HAP-1 (cell line): ENCODE results near the gene OPRM1.

Experiments used
- DNase-seq, 2 experiments: peaks; one replicate each; pipeline ENCODE4 v3.0.0-alpha.2; 2016 to 2020; ENCODE audit warnings: low spot score in 2 of 2
- H3K27me3 ChIP-seq: fragments of 250-450 bp; sonication (Bioruptor Pico); 2 replicates; pipeline ENCODE4 v1.5.1; 2020; ENCODE audit warnings: low read depth, mild to moderate bottlenecking, moderate library complexity
- H3K36me3 ChIP-seq: fragments of 250-450 bp; sonication (Bioruptor Pico); replicated peaks from 2 replicates; pipeline ENCODE4 v1.5.1; 2020; ENCODE audit warnings: mild to moderate bottlenecking
- H3K4me1 ChIP-seq: fragments of 250-450 bp; sonication (Bioruptor Pico); 2 replicates; pipeline ENCODE4 v1.5.1; 2020; ENCODE audit warnings: mild to moderate bottlenecking
- H3K4me3 ChIP-seq: fragments of 250-450 bp; sonication (Bioruptor Pico); 2 replicates; pipeline ENCODE4 v1.5.1; 2020; ENCODE audit warnings: mild to moderate bottlenecking, moderate library complexity
- H3K9me3 ChIP-seq: fragments of 250-450 bp; sonication (Bioruptor Pico); 2 replicates; pipeline ENCODE4 v1.5.1; 2020; ENCODE audit warnings: mild to moderate bottlenecking, moderate library complexity
- in situ Hi-C: fragments of 300-500 bp; cut with MboI; formaldehyde crosslinking; loops from 3 replicates; pipeline ENCODE4 v1.14.3; 2020; ENCODE audit warnings: low sequenced_read_pairs, inconsistent platforms, mixed read lengths

OPRM1 gene

DNA sequence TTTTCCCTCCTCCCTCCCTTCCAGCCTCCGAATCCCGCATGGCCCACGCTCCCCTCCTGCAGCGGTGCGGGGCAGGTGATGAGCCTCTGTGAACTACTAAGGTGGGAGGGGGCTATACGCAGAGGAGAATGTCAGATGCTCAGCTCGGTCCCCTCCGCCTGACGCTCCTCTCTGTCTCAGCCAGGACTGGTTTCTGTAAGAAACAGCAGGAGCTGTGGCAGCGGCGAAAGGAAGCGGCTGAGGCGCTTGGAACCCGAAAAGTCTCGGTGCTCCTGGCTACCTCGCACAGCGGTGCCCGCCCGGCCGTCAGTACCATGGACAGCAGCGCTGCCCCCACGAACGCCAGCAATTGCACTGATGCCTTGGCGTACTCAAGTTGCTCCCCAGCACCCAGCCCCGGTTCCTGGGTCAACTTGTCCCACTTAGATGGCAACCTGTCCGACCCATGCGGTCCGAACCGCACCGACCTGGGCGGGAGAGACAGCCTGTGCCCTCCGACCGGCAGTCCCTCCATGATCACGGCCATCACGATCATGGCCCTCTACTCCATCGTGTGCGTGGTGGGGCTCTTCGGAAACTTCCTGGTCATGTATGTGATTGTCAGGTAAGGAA is at the start of gene OPRM1:
OPRM1 (plus strand) TSS at position 10 of the 612 bp plus-strand sequence; CDS start at position 315, 305 bp downstream.
- Histone ChIP-seq H3K36me3 (no peaks in the 10 kb centered on the region), H3K27me3 (no peaks in the 10 kb centered on the region), H3K4me1 (no peaks in the 10 kb centered on the region), H3K4me3 (no peak within 1 kb of the TSS), H3K9me3 (no peaks in the 10 kb centered on the region)
- peak in 1 of 2 experiments; percentile 70 for DNase-seq
- in situ Hi-C loops: no loop called here

DNA sequence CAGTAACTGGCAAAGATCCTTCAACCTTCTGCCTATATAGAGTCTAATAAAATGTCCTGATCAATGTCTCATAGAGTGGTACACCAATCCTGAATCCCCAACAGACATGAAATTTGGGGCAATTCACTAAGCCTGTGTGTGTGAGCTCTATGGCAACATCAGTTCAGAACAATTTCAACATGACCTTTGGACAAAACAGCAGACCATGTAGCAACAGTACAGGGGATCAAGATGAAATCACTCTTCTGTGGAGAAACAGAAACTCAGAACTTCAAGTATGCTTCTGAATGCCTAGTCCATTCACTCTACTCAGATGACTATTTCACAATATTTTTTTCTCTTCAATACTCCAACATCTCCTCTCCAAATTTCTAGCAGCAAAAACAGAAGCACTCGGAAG is 49.1 kb upstream of the OPRM1 start:
- Histone ChIP-seq H3K9me3 (no peaks in the 10 kb centered on the region), H3K36me3 (no peaks in the 10 kb centered on the region), H3K27me3 (no peaks in the 10 kb centered on the region), H3K4me3 (no peak overlapping the region), H3K4me1 (no peaks in the 10 kb centered on the region)
- in situ Hi-C loops: no loop called here
- DNase-seq: no peak

DNA sequence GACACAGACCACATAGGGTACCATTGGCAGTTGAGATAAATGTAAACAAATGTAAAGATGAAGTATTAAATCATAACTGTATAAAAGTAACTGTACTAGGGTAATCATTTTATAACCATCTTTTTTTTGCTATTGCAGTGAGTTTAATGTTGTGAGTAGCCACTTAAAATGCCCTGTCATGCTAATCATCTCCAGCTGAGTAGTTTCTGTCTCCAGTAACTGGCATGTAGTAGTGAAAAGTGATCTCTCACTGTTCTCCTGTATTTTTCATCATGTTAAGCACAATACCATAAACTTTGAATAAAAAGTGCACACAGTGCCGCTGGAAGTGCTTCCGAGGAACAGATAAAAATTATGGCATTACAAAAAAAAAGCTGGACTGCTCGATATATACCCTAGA is 45.0 kb upstream of the OPRM1 start:
- Histone ChIP-seq H3K4me3 (no peak overlapping the region), H3K4me1 (no peaks in the 10 kb centered on the region), H3K36me3 (no peaks in the 10 kb centered on the region), H3K9me3 (no peaks in the 10 kb centered on the region), H3K27me3 (no peaks in the 10 kb centered on the region)
- in situ Hi-C loops: no loop called here
- DNase-seq: no peak

DNA sequence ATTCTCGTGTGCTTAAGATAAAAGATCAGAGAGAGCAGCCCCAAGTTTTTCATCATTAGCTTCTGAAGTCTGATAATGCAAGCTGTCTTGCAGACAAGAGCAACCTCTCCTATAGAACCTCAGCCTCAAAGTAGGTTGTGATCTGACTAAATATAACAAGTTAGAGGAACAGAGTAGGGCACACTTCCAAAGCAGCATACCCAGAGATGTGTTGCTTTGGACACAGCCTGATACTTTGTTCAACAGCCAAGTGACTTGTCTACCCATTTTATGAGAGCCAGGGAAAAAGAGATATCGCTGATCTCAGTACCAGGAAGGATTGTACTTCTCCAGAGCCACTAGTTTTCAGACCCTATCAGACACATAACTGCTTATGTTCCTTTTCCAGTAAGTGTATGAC is 44.2 kb upstream of the OPRM1 start:
- H3K27me3 ChIP-seq: no peaks in the 10 kb centered on the region
- in situ Hi-C loops: no loop called here
- no peaks in the 10 kb centered on the region for H3K9me3 ChIP-seq

DNA sequence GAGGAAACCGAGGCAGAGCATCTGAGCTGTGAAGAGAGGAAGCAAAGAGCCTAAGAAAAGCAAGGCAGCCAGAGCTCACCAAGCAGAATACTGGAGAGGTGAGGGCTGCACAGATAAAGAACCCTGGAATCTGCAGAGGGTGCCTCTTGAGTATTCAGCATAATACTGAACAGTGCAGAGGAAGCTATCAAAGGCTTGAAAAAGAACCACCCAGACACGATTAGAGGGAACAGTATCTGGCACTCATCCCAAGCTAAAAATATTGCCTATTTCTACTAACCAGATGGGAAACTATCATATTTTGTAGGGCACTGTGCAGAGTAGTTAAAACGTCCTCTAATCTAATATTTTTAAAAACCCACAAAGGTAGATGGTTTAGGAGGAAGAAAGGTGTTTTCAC is 41.8 kb upstream of the OPRM1 start:
- Histone ChIP-seq H3K9me3 (no peaks in the 10 kb centered on the region), H3K4me1 (no peaks in the 10 kb centered on the region), H3K4me3 (no peak overlapping the region), H3K27me3 (no peaks in the 10 kb centered on the region), H3K36me3 (no peaks in the 10 kb centered on the region)
- no peak for DNase-seq
- in situ Hi-C loops: no loop called here

More for the DNA sequence above, 44.2 kb upstream of the OPRM1 start:
- DNase-seq: no peak
- Histone ChIP-seq H3K4me1 (no peaks in the 10 kb centered on the region), H3K4me3 (no peak overlapping the region), H3K36me3 (no peaks in the 10 kb centered on the region)

DNA sequence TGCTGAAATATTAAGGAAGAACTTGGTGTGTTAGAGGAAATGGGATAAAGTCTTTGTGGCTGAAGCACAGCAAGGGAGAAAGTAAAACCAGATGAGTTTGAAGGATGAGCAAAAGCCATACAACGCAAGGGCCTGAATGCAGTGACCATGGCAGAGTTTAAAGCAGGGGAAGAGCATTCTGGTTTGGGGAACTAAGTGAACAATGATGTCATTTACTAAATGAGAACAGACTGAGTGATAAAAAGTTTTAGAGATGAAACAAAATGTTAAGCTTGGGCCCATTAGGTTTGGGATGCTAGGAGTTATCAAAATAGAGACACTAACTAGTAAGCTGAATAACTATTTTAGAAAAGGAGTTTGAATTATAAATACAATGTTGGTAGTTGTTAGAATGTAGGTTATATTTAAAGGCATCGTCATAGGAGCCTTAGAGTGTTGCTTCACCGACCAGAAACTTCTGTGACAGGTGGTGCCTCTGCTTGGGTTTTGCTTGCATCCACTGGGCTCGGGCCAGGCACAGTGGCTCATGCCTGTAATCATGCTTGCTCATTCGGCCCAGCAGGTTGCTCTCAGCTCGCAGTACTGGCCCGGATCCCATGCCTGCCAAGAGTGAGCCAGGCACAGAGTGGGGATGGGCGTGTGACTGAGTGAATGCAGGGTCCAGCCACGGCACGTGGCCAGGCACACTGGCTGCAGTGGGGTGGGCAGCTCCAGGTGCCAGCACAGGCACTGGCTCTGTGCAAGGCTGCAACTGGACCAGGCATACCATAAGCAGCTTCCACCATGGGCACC is 37.4 kb upstream of the OPRM1 start:
- Histone ChIP-seq H3K27me3 (no peaks in the 10 kb centered on the region), H3K9me3 (no peaks in the 10 kb centered on the region), H3K4me1 (no peaks in the 10 kb centered on the region), H3K4me3 (no peak overlapping the region), H3K36me3 (no peaks in the 10 kb centered on the region)
- DNase-seq: no peak
- in situ Hi-C loops: no loop called here

DNA sequence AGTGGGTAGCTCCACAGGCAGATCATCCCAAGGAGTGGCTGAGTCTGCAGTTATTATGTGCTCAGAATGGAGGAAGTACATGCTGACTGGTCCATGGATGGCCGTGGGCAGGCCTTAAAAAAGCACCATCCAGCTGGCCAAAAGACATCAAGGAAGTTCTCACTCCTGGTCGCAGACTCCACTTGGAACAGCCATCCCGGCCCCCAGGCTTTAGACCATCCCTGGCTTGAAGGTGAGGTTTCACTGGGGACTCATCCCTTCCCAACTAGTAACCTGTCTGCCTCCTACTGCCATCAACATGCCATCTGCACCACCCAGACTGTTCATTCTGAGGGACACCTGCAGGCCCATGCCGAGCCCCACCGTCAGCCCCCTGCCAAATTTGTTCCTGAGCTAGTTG is 36.1 kb upstream of the OPRM1 start:
- DNase-seq: no peak
- H3K27me3 ChIP-seq: no peaks in the 10 kb centered on the region
- H3K36me3 ChIP-seq: no peaks in the 10 kb centered on the region
- H3K9me3 ChIP-seq: no peaks in the 10 kb centered on the region
- in situ Hi-C loops: no loop called here
- no peak overlapping the region for H3K4me3 ChIP-seq
- no peaks in the 10 kb centered on the region for H3K4me1 ChIP-seq

DNA sequence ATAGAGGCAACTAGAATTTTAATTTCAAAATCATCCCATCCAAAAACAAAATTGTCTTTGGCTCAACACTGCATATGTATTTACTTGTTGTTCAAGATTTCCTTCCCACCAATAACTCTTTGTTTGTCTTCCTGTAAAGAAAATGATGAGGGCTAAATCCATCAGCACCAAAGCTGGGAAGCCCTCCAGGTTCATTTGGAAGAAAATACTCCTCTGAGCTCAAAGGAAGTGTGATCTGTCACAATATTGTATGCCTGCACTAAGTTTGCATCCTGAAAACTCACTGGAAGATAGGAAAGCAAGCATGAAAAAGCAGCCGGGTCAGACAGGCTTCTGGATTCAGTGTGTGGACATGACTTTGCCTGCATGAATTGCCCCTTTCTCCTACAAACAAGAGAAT is 28.7 kb upstream of the OPRM1 start:
- Histone ChIP-seq H3K4me1 (no peaks in the 10 kb centered on the region), H3K9me3 (no peaks in the 10 kb centered on the region), H3K4me3 (no peak overlapping the region), H3K27me3 (no peaks in the 10 kb centered on the region), H3K36me3 (no peaks in the 10 kb centered on the region)
- in situ Hi-C loops: no loop called here
- no peak for DNase-seq

DNA sequence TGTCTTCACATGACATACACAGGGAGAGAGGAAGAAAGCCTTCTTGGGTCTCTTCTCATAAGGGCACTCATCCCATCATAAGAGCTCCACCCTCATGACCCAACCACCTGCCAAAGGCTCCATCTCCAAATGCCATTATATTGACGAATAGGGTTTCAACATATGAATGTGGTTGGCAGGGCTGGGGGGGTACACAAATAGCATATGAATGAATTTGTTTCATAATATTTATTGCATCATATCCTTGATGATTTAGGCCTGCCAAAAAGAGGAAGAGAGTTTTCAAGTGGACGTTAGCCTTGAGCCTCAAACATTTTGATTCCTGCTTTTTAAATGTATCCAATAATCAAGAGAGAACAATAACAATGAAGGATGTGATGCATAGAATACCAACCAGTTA is 26.2 kb upstream of the OPRM1 start:
- H3K4me3 ChIP-seq: no peak overlapping the region
- H3K9me3 ChIP-seq: no peaks in the 10 kb centered on the region
- DNase-seq: no peak
- no peaks in the 10 kb centered on the region for H3K36me3 ChIP-seq
- H3K4me1 ChIP-seq: no peaks in the 10 kb centered on the region
- H3K27me3 ChIP-seq: peaks cover 9% of the 10 kb centered on the region
- in situ Hi-C loops: no loop called here

DNA sequence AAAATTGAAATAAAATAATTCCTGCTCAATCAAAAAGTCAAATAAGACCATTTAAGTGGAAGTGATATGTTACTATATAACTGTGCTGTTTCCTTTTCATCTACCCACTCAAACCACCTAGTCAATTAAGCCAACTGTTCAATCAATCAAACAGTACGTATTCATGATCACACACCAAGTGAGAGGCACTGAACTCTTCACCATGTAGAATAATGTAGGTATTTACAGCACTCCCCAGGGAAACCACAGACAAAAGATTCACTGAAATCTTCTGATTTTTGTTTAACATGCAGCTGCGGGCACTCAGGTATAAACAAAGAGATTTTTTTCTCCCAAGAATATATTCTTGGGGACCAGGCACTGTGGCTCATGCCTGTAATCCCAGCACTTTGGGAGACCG is 21.3 kb upstream of the OPRM1 start:
- no peaks in the 10 kb centered on the region for H3K9me3 ChIP-seq
- no peaks in the 10 kb centered on the region for H3K36me3 ChIP-seq
- no peak overlapping the region for H3K4me3 ChIP-seq
- DNase-seq: no peak
- peaks cover 9% of the 10 kb centered on the region for H3K27me3 ChIP-seq
- H3K4me1 ChIP-seq: no peaks in the 10 kb centered on the region
- in situ Hi-C loops: no loop called here

DNA sequence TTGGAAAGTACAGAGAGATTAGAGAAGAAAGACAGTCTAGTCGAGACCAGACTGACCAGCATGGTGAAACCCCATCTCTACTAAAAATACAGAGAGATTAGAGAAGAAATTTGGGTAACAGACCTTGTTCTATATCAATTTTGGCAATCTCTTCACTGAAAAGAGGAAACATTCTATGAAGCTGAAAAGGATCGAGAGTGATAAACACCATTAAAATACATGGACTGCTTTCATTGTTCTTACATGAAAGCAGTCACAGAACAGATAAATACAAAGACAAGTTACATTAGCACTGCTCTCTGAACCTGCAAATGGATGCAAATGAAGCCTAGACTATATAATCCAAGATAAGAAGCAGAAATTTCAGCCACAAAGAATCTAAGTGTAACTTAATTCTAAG is 8.4 kb upstream of the OPRM1 start:
- DNase-seq: no peak
- in situ Hi-C loops: no loop called here
- no peak overlapping the region for H3K4me3 ChIP-seq
- H3K36me3 ChIP-seq: no peaks in the 10 kb centered on the region
- H3K4me1 ChIP-seq: no peaks in the 10 kb centered on the region
- no peaks in the 10 kb centered on the region; the same call in 1 of the 2 replicates for H3K27me3 ChIP-seq
- H3K9me3 ChIP-seq: no peaks in the 10 kb centered on the region; the same call in 1 of the 2 replicates

DNA sequence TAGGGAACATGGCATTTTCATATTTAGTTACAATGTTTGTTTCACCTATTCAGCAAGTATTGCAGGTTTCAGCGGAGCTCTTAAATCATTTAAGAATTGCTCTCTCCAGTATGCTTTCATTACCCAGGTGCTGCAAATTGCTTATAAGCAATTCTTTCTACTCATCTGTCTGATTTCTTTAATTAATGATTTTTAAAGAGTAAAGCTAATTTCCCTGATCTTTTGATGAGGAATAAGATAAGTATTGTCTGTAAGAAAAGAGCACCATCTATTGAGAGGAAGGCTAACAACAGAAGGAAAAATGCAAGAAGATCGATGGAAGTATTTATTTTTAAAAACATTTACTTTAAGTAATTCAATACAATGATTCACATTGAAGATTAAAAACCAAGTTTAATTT is 2.0 kb downstream of the OPRM1 start:
- no peaks in the 10 kb centered on the region for H3K27me3 ChIP-seq
- no peak for DNase-seq
- no peaks in the 10 kb centered on the region for H3K36me3 ChIP-seq
- no peak overlapping the region for H3K4me3 ChIP-seq
- H3K4me1 ChIP-seq: no peaks in the 10 kb centered on the region
- H3K9me3 ChIP-seq: no peaks in the 10 kb centered on the region
- in situ Hi-C loops: no loop called here

DNA sequence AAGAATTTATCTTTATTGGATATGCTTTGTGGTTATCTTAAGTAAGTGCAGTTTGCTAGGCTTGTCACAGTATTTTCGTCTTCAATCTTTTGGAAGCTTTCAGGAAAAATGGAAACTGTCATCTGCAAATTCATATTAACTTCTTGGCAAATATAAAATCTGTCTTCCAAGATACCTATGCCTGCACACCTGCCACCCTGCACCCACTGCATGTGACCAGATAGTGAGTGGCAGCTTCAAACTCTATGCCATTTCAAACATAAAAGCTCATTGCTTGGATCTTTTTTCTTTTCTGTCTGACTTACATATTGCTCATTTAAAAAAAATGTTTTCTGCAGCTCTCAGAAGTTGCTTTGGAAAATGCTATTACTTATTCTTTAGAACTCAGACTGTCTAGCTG is 14.1 kb downstream of the OPRM1 start:
- no peaks in the 10 kb centered on the region for H3K9me3 ChIP-seq
- H3K36me3 ChIP-seq: no peaks in the 10 kb centered on the region
- no peak overlapping the region for H3K4me3 ChIP-seq
- no peaks in the 10 kb centered on the region for H3K27me3 ChIP-seq
- no peak for DNase-seq
- H3K4me1 ChIP-seq: no peaks in the 10 kb centered on the region
- in situ Hi-C loops: no loop called here

DNA sequence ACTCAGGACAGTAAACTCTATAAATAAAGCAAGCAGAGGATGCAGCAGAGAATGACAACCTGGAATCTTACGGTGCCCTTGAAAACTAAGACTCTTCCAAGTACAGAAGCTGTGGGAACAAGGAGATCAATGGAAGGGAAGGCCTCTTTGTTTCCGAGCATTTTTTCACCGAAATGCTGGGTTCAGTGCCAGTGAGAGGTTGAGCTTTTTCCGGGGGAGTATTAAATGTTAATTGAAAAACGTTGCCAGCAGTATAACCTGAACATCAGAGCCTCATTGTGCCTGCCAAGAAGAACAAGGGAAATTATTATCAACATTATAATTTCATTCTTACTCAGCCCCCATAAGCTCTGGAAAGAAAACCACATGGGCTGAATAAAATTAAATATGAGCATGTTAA is 17.5 kb downstream of the OPRM1 start:
- Histone ChIP-seq H3K36me3 (no peaks in the 10 kb centered on the region), H3K4me1 (no peaks in the 10 kb centered on the region), H3K4me3 (no peak overlapping the region), H3K27me3 (no peaks in the 10 kb centered on the region), H3K9me3 (no peaks in the 10 kb centered on the region)
- in situ Hi-C loops: no loop called here
- no peak for DNase-seq
